Measurements from ENCODE around the gene TAOK1. TPM values are rescaled to one million over a fixed set of nuclear protein-coding genes. Genes with fewer than 3 reads are reported as not detected.
"Not testable (repeated sequence)": the region's sequence is repeated elsewhere in the genome, so short reads cannot be mapped to it uniquely, and the experiment has no call there.

The TAOK1 gene
- total RNA-seq, 1 donor = 70.4 TPM

GRCh38 chr17:29557085-29557738, 167.0 kb downstream of the TAOK1 start:
- DNase-seq (ENCODE audit: low read depth) = peak; percentile 45
- TF ChIP-seq CTCF (IDR thresholded peaks at IDR 0.05; ENCODE audit: insufficient read depth, low read depth, low read length) = no peak
- no peak overlapping the region for H3K4me3 ChIP-seq (ENCODE audit: low read depth, low read length)

- H3K4me3 ChIP-seq (ENCODE audit: low read depth, low read length) = no peak overlapping the region
- DNase-seq (ENCODE audit: low read depth) = no peak
- TF ChIP-seq CTCF (IDR thresholded peaks at IDR 0.05; ENCODE audit: insufficient read depth, low read depth, low read length) = no peak
These were observed 167.6 kb downstream of the TAOK1 start for GRCh38 chr17:29557739-29558116.

GRCh38 chr17:29558139-29558538, 168.0 kb downstream of the TAOK1 start:
- not testable (repeated sequence) for DNase-seq (ENCODE audit: low read depth); H3K4me3 ChIP-seq (ENCODE audit: low read depth, low read length)

GRCh38 chr17:29559640-29560039, 169.5 kb downstream of the TAOK1 start:
- no peak for DNase-seq (ENCODE audit: low read depth)
- TF ChIP-seq CTCF (IDR thresholded peaks at IDR 0.05; ENCODE audit: insufficient read depth, low read depth, low read length) = no peak
- H3K4me3 ChIP-seq (ENCODE audit: low read depth, low read length) = no peak overlapping the region

GRCh38 chr17:29560316-29560715, 170.2 kb downstream of the TAOK1 start:
- no peak overlapping the region for H3K4me3 ChIP-seq (ENCODE audit: low read depth, low read length)
- peak; percentile 19 for DNase-seq (ENCODE audit: low read depth)
- no peak for TF ChIP-seq CTCF (IDR thresholded peaks at IDR 0.05; ENCODE audit: insufficient read depth, low read depth, low read length)

- H3K4me3 ChIP-seq (ENCODE audit: low read depth, low read length) = no peak overlapping the region
- DNase-seq (ENCODE audit: low read depth) = peak; percentile 67
- TF ChIP-seq CTCF (IDR thresholded peaks at IDR 0.05; ENCODE audit: insufficient read depth, low read depth, low read length) = no peak
These were observed 171.7 kb downstream of the TAOK1 start for GRCh38 chr17:29561554-29562517.

GRCh38 chr17:29562615-29563014, 172.5 kb downstream of the TAOK1 start:
- TF ChIP-seq CTCF (IDR thresholded peaks at IDR 0.05; ENCODE audit: insufficient read depth, low read depth, low read length) = no peak
- DNase-seq (ENCODE audit: low read depth) = no peak
- no peak overlapping the region for H3K4me3 ChIP-seq (ENCODE audit: low read depth, low read length)

All from fibroblast of villous mesenchyme (primary cell).